ENCODE results near the gene RAP2B. TPM values are rescaled to one million over a fixed set of nuclear protein-coding genes. Genes with fewer than 3 reads are reported as not detected.
A peak's percentile ranks its signal among the peaks of the same experiment; 100 is the strongest.

RAP2B gene
- total and polyA plus RNA-seq, 7 experiments from 2014 or later, result 10.6 to 30.3 (median 24.3) TPM

GRCh38 chr3:153158961-153159735, 2.9 kb upstream of the RAP2B start:
- intact Hi-C loops (cut with micrococcal nuclease), result no loop called here
- Mint-ChIP-seq H3K4me1 (peaks cover 7 to 20% (median 14%) of the 10 kb centered on the region in 7 donors), H3K9me3 (no peaks in the 10 kb centered on the region), H3K27ac (peak overlapping the region in 6 of 9 donors; percentile 7 to 91 (median 50)), H3K4me3 (peak overlapping the region; percentile 95 to 100 (median 98)), H3K27me3 (peaks cover 0 to 5% (median 0%) of the 10 kb centered on the region in 5 donors), H3K36me3 (peaks cover 0 to 12% (median 0%) of the 10 kb centered on the region in 5 donors)
- Histone ChIP-seq H3K27me3 (ENCODE audit: control insufficient read depth in 2 of 2, insufficient read depth in 2 of 2, low read length in 2 of 2) (no peaks in the 10 kb centered on the region), H3K36me3 (ENCODE audit: control insufficient read depth in 2 of 3, insufficient read depth in 3 of 3, low read length in 3 of 3) (peaks cover 0 to 8% (median 0%) of the 10 kb centered on the region in 3 experiments), H3K27ac (ENCODE audit: low read depth, low read length) (no peak overlapping the region), H3K4me3 (ENCODE audit: low read length) (no peak overlapping the region), H3K9me3 (ENCODE audit: control insufficient read depth in 2 of 3, low read length in 3 of 3) (no peaks in the 10 kb centered on the region), H3K4me1 (ENCODE audit: control insufficient read depth in 2 of 2, insufficient read depth in 2 of 2, low read length in 2 of 2) (peaks cover 0 to 4% of the 10 kb centered on the region in 2 donors)
- no peak for ATAC-seq
- DNase-seq, result no peak
- POLR2A ChIA-PET, result no interaction called here
- CTCF ChIA-PET, result interaction anchor here (3.5 kb wide), 1 partner anchor 131 kb away, joined by 21 read pairs; no protein-coding TSS in a partner anchor

- H3K27me3 Mint-ChIP-seq, result peaks cover 0 to 4% (median 0%) of the 10 kb centered on the region in 5 donors
- intact Hi-C loops (cut with micrococcal nuclease), result loop anchor here (1.0 to 10.0 kb wide), 10 partner anchors 51 to 1955 kb away; partner anchors contain the start of genes DHX36 (in 1 of the 2) and GPR171 (in 1 of the 2)
- Histone ChIP-seq H3K36me3 (ENCODE audit: control insufficient read depth in 2 of 3, insufficient read depth in 3 of 3, low read length in 3 of 3) (peaks cover 0 to 8% (median 0%) of the 10 kb centered on the region in 3 experiments), H3K4me3 (ENCODE audit: low read length) (peak overlapping the region; percentile 97), H3K27me3 (ENCODE audit: control insufficient read depth in 2 of 2, insufficient read depth in 2 of 2, low read length in 2 of 2) (no peaks in the 10 kb centered on the region), H3K4me1 (ENCODE audit: control insufficient read depth in 2 of 2, insufficient read depth in 2 of 2, low read length in 2 of 2) (peaks cover 0 to 10% of the 10 kb centered on the region in 2 donors), H3K27ac (ENCODE audit: low read depth, low read length) (peak overlapping the region; percentile 76), H3K9me3 (ENCODE audit: control insufficient read depth in 2 of 3, low read length in 3 of 3) (no peaks in the 10 kb centered on the region)
- peaks cover 0 to 16% (median 0%) of the 10 kb centered on the region in 5 donors for H3K36me3 Mint-ChIP-seq
- H3K4me1 Mint-ChIP-seq, result peaks cover 14 to 26% (median 21%) of the 10 kb centered on the region in 7 donors
- no peaks in the 10 kb centered on the region for H3K9me3 Mint-ChIP-seq
- ChIA-PET POLR2A (interaction anchor here (0.6 to 4.9 kb wide), 8 partner anchors 9 to 462 kb away, joined by 3 to 38 read pairs (median 10); no protein-coding TSS in a partner anchor), CTCF (interaction anchor here (0.7 to 3.5 kb wide), 5 partner anchors 12 to 130 kb away, joined by 3 to 21 read pairs (median 4); no protein-coding TSS in a partner anchor)
- ATAC-seq (no peak), DNase-seq (peak in 1 of 9 donors; percentile 17)
- H3K4me3 Mint-ChIP-seq, result peak overlapping the region; percentile 95 to 100 (median 98)
- H3K27ac Mint-ChIP-seq, result peak overlapping the region; percentile 89 to 98 (median 92)
Observed at GRCh38 chr3:153159771-153160397, 2.1 kb upstream of the RAP2B start.

- peaks cover 0 to 22% (median 0%) of the 10 kb centered on the region in 5 donors for H3K36me3 Mint-ChIP-seq
- peak overlapping the region; percentile 95 to 100 (median 98) for H3K4me3 Mint-ChIP-seq
- Histone ChIP-seq H3K27ac (ENCODE audit: low read depth, low read length) (peak overlapping the region; percentile 76), H3K4me3 (ENCODE audit: low read length) (peak overlapping the region; percentile 97), H3K4me1 (ENCODE audit: control insufficient read depth in 2 of 2, insufficient read depth in 2 of 2, low read length in 2 of 2) (peaks cover under 1 to 16% of the 10 kb centered on the region in 2 donors), H3K27me3 (ENCODE audit: control insufficient read depth in 2 of 2, insufficient read depth in 2 of 2, low read length in 2 of 2) (no peaks in the 10 kb centered on the region), H3K9me3 (ENCODE audit: control insufficient read depth in 2 of 3, low read length in 3 of 3) (no peaks in the 10 kb centered on the region), H3K36me3 (ENCODE audit: control insufficient read depth in 2 of 3, insufficient read depth in 3 of 3, low read length in 3 of 3) (peaks cover 0 to 8% (median 0%) of the 10 kb centered on the region in 3 experiments)
- H3K9me3 Mint-ChIP-seq, result no peaks in the 10 kb centered on the region
- DNase-seq, result peak; percentile 42 to 75 (median 55)
- ChIA-PET POLR2A (interaction anchor here (0.6 to 4.9 kb wide), 23 partner anchors 8 to 917 kb away, joined by 3 to 55 read pairs (median 4); no protein-coding TSS in a partner anchor), CTCF (interaction anchor here (0.7 to 3.5 kb wide), 7 partner anchors 11 to 130 kb away, joined by 3 to 21 read pairs (median 5); no protein-coding TSS in a partner anchor)
- intact Hi-C loops (cut with micrococcal nuclease), result loop anchor here (1.0 to 10.0 kb wide), 16 partner anchors 22 to 1956 kb away; partner anchors contain the start of genes DHX36 (in 2 of the 2) and GPR171 (in 1 of the 2)
- peaks cover 21 to 33% (median 28%) of the 10 kb centered on the region in 7 donors for H3K4me1 Mint-ChIP-seq
- peak overlapping the region; percentile 89 to 98 (median 92) for H3K27ac Mint-ChIP-seq
- peak; percentile 32 for ATAC-seq
- no peaks in the 10 kb centered on the region for H3K27me3 Mint-ChIP-seq
Observed at GRCh38 chr3:153160451-153161137, 1.4 kb upstream of the RAP2B start.

- Histone ChIP-seq H3K4me3 (ENCODE audit: low read length) (peak overlapping the region; percentile 97), H3K4me1 (ENCODE audit: control insufficient read depth in 2 of 2, insufficient read depth in 2 of 2, low read length in 2 of 2) (peaks cover 7 to 22% of the 10 kb centered on the region in 2 donors), H3K36me3 (ENCODE audit: control insufficient read depth in 2 of 3, insufficient read depth in 3 of 3, low read length in 3 of 3) (peaks cover 0 to 8% (median 0%) of the 10 kb centered on the region in 3 experiments), H3K27ac (ENCODE audit: low read depth, low read length) (peak overlapping the region; percentile 81), H3K27me3 (ENCODE audit: control insufficient read depth in 2 of 2, insufficient read depth in 2 of 2, low read length in 2 of 2) (no peaks in the 10 kb centered on the region), H3K9me3 (ENCODE audit: control insufficient read depth in 2 of 3, low read length in 3 of 3) (no peaks in the 10 kb centered on the region)
- Mint-ChIP-seq H3K27me3 (no peaks in the 10 kb centered on the region), H3K4me3 (peak overlapping the region; percentile 95 to 100 (median 98)), H3K27ac (peak overlapping the region; percentile 89 to 98 (median 92)), H3K36me3 (peaks cover 0 to 25% (median 0%) of the 10 kb centered on the region in 5 donors), H3K9me3 (no peaks in the 10 kb centered on the region), H3K4me1 (peaks cover 28 to 40% (median 34%) of the 10 kb centered on the region in 7 donors)
- peak; percentile 66 to 95 (median 93) for DNase-seq
- intact Hi-C loops (cut with micrococcal nuclease), result loop anchor here (1.0 to 10.0 kb wide), 16 partner anchors 23 to 1956 kb away; partner anchors contain the start of genes DHX36 (in 2 of the 2) and GPR171 (in 1 of the 2)
- ChIA-PET POLR2A (interaction anchor here (0.6 to 4.9 kb wide), 23 partner anchors 9 to 918 kb away, joined by 3 to 55 read pairs (median 4); no protein-coding TSS in a partner anchor), CTCF (interaction anchor here (1.0 to 3.5 kb wide), 5 partner anchors 11 to 129 kb away, joined by 4 to 21 read pairs (median 5); no protein-coding TSS in a partner anchor)
- ATAC-seq, result peak; percentile 85
Observed at GRCh38 chr3:153161138-153161713, 800 bp upstream of the RAP2B start.

- Histone ChIP-seq H3K27me3 (ENCODE audit: control insufficient read depth in 2 of 2, insufficient read depth in 2 of 2, low read length in 2 of 2) (no peaks in the 10 kb centered on the region), H3K9me3 (ENCODE audit: control insufficient read depth in 2 of 3, low read length in 3 of 3) (no peaks in the 10 kb centered on the region), H3K36me3 (ENCODE audit: control insufficient read depth in 2 of 3, insufficient read depth in 3 of 3, low read length in 3 of 3) (peaks cover 0 to 8% (median 0%) of the 10 kb centered on the region in 3 experiments), H3K4me3 (ENCODE audit: low read length) (peak overlapping the region; percentile 97), H3K27ac (ENCODE audit: low read depth, low read length) (peak overlapping the region; percentile 81), H3K4me1 (ENCODE audit: control insufficient read depth in 2 of 2, insufficient read depth in 2 of 2, low read length in 2 of 2) (peaks cover 22 to 33% of the 10 kb centered on the region in 2 donors)
- intact Hi-C loops (cut with micrococcal nuclease), result loop anchor here (1.0 to 10.0 kb wide), 11 partner anchors 240 to 1962 kb away; partner anchors contain the start of genes ARHGEF26 (in 1 of the 2), DHX36 (in 1 of the 2) and GPR171 (in 1 of the 2)
- Mint-ChIP-seq H3K27ac (peak overlapping the region; percentile 58 to 95 (median 91)), H3K36me3 (peaks cover 0 to 32% (median 0%) of the 10 kb centered on the region in 5 donors), H3K4me1 (peaks cover 36 to 55% (median 50%) of the 10 kb centered on the region in 7 donors), H3K27me3 (no peaks in the 10 kb centered on the region), H3K4me3 (peak overlapping the region; percentile 95 to 100 (median 98)), H3K9me3 (no peaks in the 10 kb centered on the region)
- peak in 8 of 9 donors; percentile 20 to 50 (median 42) for DNase-seq
- ATAC-seq, result peak; percentile 1
- CTCF ChIA-PET, result interaction anchor here (0.6 to 3.5 kb wide), 10 partner anchors 60 to 509 kb away, joined by 3 to 31 read pairs (median 6); no protein-coding TSS in a partner anchor
- POLR2A ChIA-PET, result interaction anchor here (0.6 to 4.9 kb wide), 14 partner anchors 9 to 958 kb away, joined by 3 to 55 read pairs (median 4); no protein-coding TSS in a partner anchor
Observed at GRCh38 chr3:153162513-153163392, 727 bp downstream of the RAP2B start.

Measured in naive thymus-derived CD4-positive, alpha-beta T cell (primary cell).